Activated T-cell treated with anti-CD3 and anti-CD28 coated beads, Interleukin-2, amount 50 U/mL, for 4 hours (primary cell): ENCODE results near the gene PIEZO2. TPM values are rescaled to one million over a fixed set of nuclear protein-coding genes. Genes with fewer than 3 reads are reported as not detected.

ENCODE experiments used
- ATAC-seq, 2 donors: fragments of 200-7000 bp; cut with Tn5 transposase; one replicate each; pipeline ENCODE4 v1.10.0; 2021
- DNase-seq: peaks from one replicate; pipeline ENCODE4 v3.0.0-alpha.2; 2020
- H3K27me3 Mint-ChIP-seq: one replicate; pipeline ENCODE4 v1.8.0; 2021; ENCODE audit warnings: low read depth, mixed read lengths
- H3K36me3 Mint-ChIP-seq: one replicate; pipeline ENCODE4 v1.8.0; 2022; ENCODE audit warnings: mixed read lengths; ENCODE audit not compliant: insufficient read depth
- H3K4me1 Mint-ChIP-seq: one replicate; pipeline ENCODE4 v1.8.0; 2021; ENCODE audit warnings: low read depth, mixed read lengths
- H3K4me3 Mint-ChIP-seq: one replicate; pipeline ENCODE4 v1.8.0; 2021; ENCODE audit warnings: mild to moderate bottlenecking, moderate library complexity, mixed read lengths
- H3K9me3 Mint-ChIP-seq: one replicate; pipeline ENCODE4 v1.8.0; 2021; ENCODE audit warnings: mixed read lengths
- total RNA-seq, 3 donors: library from RNA; stranded (reverse); gene quantifications; one replicate each; pipeline ENCODE4 v1.2.1, GENCODE V29; 2021

PIEZO2 gene
- total RNA-seq, 3 donors from 2014 or later = 0.05 to 0.35 (median 0.18) TPM

DNA sequence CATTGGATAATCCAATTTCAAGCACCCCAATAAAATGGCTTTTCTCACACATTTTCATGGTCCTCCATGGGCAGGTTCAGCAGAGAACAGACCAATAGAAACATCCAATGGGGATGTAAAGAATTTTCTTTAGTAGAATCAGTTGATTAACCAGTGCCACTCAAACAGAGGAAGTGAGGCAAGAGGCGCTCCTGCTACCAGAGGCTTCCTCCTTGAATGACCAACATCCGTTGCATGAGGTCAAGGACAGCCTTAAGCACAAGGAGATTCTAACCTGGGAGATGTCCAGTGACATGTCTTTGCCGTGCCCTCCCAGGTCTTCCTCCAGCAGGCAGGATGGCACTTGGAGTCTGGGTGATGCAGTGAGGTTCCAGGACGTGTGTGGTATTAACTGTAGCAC is 146.6 kb downstream of the PIEZO2 start:
- Mint-ChIP-seq H3K9me3 (peaks cover 5% of the 10 kb centered on the region), H3K4me3 (no peak overlapping the region), H3K36me3 (no peaks in the 10 kb centered on the region), H3K4me1 (no peaks in the 10 kb centered on the region), H3K27me3 (no peaks in the 10 kb centered on the region)
- ATAC-seq = no peak
- DNase-seq = no peak

GRCh38 chr18:11002277-11002676 is 147.1 kb downstream of the PIEZO2 start:
- Mint-ChIP-seq H3K4me1 (no peaks in the 10 kb centered on the region), H3K27me3 (no peaks in the 10 kb centered on the region), H3K9me3 (peaks cover 6% of the 10 kb centered on the region), H3K36me3 (no peaks in the 10 kb centered on the region), H3K4me3 (no peak overlapping the region)
- ATAC-seq = no peak
- DNase-seq = no peak

DNA sequence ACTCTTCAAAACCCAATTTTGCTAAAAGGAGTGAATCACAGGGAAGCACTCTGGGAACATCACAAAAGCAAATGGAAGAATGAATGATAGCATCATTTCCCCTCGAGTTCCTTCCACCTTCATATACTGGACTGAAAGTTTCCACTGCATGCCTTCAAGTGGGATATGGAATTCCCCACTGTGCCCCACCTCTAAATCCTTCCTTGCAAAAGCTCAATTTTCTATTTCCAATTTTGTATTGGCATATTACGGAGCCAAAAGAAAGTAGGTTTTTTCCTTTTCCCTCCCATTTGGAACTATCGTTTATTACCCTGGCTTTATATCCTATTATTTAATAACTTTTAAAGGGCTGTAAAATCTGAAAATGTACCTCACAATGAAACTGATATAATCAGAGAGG is 149.3 kb downstream of the PIEZO2 start:
- no peaks in the 10 kb centered on the region for H3K4me1 Mint-ChIP-seq
- H3K27me3 Mint-ChIP-seq = no peaks in the 10 kb centered on the region
- H3K9me3 Mint-ChIP-seq = peaks cover 15% of the 10 kb centered on the region
- no peak for DNase-seq
- H3K4me3 Mint-ChIP-seq = no peak overlapping the region
- ATAC-seq = no peak
- H3K36me3 Mint-ChIP-seq = peaks cover 2% of the 10 kb centered on the region

DNA sequence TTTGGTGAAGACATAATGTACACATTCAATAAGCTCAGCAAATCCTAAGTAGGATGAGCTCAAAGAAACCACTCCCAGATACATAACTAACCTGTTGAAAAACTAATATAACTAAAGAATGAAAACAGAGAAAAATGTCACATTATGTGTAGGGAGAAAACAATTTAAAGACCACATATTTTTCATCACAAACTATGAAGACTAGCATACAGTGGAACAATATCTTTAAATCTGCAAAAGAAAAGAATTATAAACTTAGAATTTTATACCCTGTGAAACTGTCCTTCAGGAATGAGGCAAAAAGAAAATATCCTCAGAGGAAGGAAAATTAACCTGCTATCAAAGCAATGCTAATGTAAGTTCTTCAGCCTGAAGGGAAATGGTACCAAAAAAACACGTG is 151.5 kb downstream of the PIEZO2 start:
- Mint-ChIP-seq H3K27me3 (no peaks in the 10 kb centered on the region), H3K36me3 (peaks cover 2% of the 10 kb centered on the region), H3K4me1 (no peaks in the 10 kb centered on the region), H3K9me3 (peaks cover 23% of the 10 kb centered on the region), H3K4me3 (no peak overlapping the region)
- no peak for DNase-seq
- no peak for ATAC-seq

- no peaks in the 10 kb centered on the region for H3K27me3 Mint-ChIP-seq
- H3K4me1 Mint-ChIP-seq = no peaks in the 10 kb centered on the region
- no peak overlapping the region for H3K4me3 Mint-ChIP-seq
- H3K9me3 Mint-ChIP-seq = peaks cover 30% of the 10 kb centered on the region
- DNase-seq = no peak
- H3K36me3 Mint-ChIP-seq = peaks cover 2% of the 10 kb centered on the region
- ATAC-seq = no peak
Measured at GRCh38 chr18:10995550-10995949, 153.8 kb downstream of the PIEZO2 start.

DNA sequence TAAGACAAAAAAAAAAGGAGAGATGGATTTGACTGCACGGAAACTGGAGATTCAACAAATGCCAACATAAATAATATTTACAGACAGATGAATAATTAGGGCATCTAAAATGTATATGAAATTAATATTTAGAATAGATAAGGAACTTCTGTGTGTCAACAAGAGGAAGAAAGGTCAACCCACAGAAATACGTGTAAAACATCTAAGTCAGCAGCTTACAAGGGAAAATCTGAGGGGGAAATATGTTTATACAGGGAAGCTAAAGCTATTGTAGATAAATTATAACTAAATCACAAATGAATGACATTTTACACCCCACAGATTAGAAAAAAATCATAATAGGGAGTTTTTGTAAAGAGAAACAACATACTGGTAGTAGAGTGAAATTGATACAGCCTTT is 159.9 kb downstream of the PIEZO2 start:
- no peaks in the 10 kb centered on the region for H3K36me3 Mint-ChIP-seq
- ATAC-seq = no peak
- H3K4me1 Mint-ChIP-seq = no peaks in the 10 kb centered on the region

GRCh38 chr18:10985689-10986088 is 163.7 kb downstream of the PIEZO2 start:
- Mint-ChIP-seq H3K27me3 (no peaks in the 10 kb centered on the region), H3K9me3 (peaks cover 28% of the 10 kb centered on the region), H3K4me1 (no peaks in the 10 kb centered on the region), H3K36me3 (no peaks in the 10 kb centered on the region), H3K4me3 (no peak overlapping the region)
- DNase-seq (no peak), ATAC-seq (no peak)

More for the DNA sequence above, 159.9 kb downstream of the PIEZO2 start:
- Mint-ChIP-seq H3K27me3 (no peaks in the 10 kb centered on the region), H3K9me3 (peaks cover 35% of the 10 kb centered on the region), H3K4me3 (no peak overlapping the region)
- DNase-seq = no peak

GRCh38 chr18:10979411-10979810 is 170.0 kb downstream of the PIEZO2 start:
- peaks cover 15% of the 10 kb centered on the region for H3K9me3 Mint-ChIP-seq
- no peaks in the 10 kb centered on the region for H3K36me3 Mint-ChIP-seq
- H3K27me3 Mint-ChIP-seq = no peaks in the 10 kb centered on the region
- H3K4me1 Mint-ChIP-seq = no peaks in the 10 kb centered on the region
- no peak for DNase-seq
- ATAC-seq = no peak
- no peak overlapping the region for H3K4me3 Mint-ChIP-seq

- ATAC-seq (no peak), DNase-seq (no peak)
- Mint-ChIP-seq H3K4me3 (no peak overlapping the region), H3K4me1 (no peaks in the 10 kb centered on the region), H3K9me3 (peaks cover 13% of the 10 kb centered on the region), H3K27me3 (peaks cover 2% of the 10 kb centered on the region), H3K36me3 (no peaks in the 10 kb centered on the region)
Measured at GRCh38 chr18:10977042-10977441, 172.3 kb downstream of the PIEZO2 start.

- DNase-seq (no peak), ATAC-seq (no peak)
- Mint-ChIP-seq H3K4me3 (no peak overlapping the region), H3K9me3 (peaks cover 5% of the 10 kb centered on the region), H3K36me3 (no peaks in the 10 kb centered on the region), H3K27me3 (peaks cover 2% of the 10 kb centered on the region), H3K4me1 (no peaks in the 10 kb centered on the region)
Measured at GRCh38 chr18:10973567-10974203, 175.7 kb downstream of the PIEZO2 start.

GRCh38 chr18:10971717-10972116 is 177.7 kb downstream of the PIEZO2 start:
- ATAC-seq (no peak), DNase-seq (no peak)
- Mint-ChIP-seq H3K36me3 (no peaks in the 10 kb centered on the region), H3K4me1 (no peaks in the 10 kb centered on the region), H3K4me3 (no peak overlapping the region), H3K9me3 (no peaks in the 10 kb centered on the region), H3K27me3 (peaks cover 2% of the 10 kb centered on the region)

GRCh38 chr18:10965119-10965518 is 184.2 kb downstream of the PIEZO2 start:
- ATAC-seq (no peak), DNase-seq (no peak)
- Mint-ChIP-seq H3K27me3 (peaks cover 2% of the 10 kb centered on the region), H3K36me3 (no peaks in the 10 kb centered on the region), H3K4me3 (no peak overlapping the region), H3K4me1 (no peaks in the 10 kb centered on the region), H3K9me3 (peaks cover 3% of the 10 kb centered on the region)

GRCh38 chr18:10953672-10954071 is 195.7 kb downstream of the PIEZO2 start:
- Mint-ChIP-seq H3K4me1 (no peaks in the 10 kb centered on the region), H3K27me3 (peaks cover 3% of the 10 kb centered on the region), H3K9me3 (no peaks in the 10 kb centered on the region), H3K36me3 (no peaks in the 10 kb centered on the region), H3K4me3 (no peak overlapping the region)
- ATAC-seq (no peak), DNase-seq (no peak)

GRCh38 chr18:10951631-10952544 is 197.5 kb downstream of the PIEZO2 start:
- Mint-ChIP-seq H3K9me3 (no peaks in the 10 kb centered on the region), H3K4me1 (no peaks in the 10 kb centered on the region), H3K36me3 (no peaks in the 10 kb centered on the region), H3K4me3 (no peak overlapping the region), H3K27me3 (peaks cover 3% of the 10 kb centered on the region)
- ATAC-seq = no peak
- DNase-seq = no peak
